Measurements from ENCODE around the gene GDE1.

GRCh38 chr16:19507867-19508266 lies 14.0 kb downstream of the GDE1 start:
- no peak for TF ChIP-seq CTCF (optimal IDR thresholded peaks at IDR 0.05 in 1 of 3, IDR thresholded peaks at IDR 0.05 in 1 of 3, conservative IDR thresholded peaks at IDR 0.05 in 1 of 3; ENCODE audit: extremely low read depth in 1 of 3, insufficient read depth in 2 of 3, low read length in 3 of 3)
- no peak for TF ChIP-seq EZH2 (IDR thresholded peaks at IDR 0.05; ENCODE audit: low read length)

All from keratinocyte (primary cell).